Transverse colon (tissue), 4 donors: Measurements from ENCODE around the gene EFCAB10. TPM values are rescaled to one million over a fixed set of nuclear protein-coding genes. Genes with fewer than 3 reads are reported as not detected.
A peak's percentile ranks its signal among the peaks of the same experiment; 100 is the strongest.

Source experiments
- DNase-seq: peaks from one replicate; pipeline ENCODE4 v3.0.0-alpha.2; 2019
- H3K27ac ChIP-seq, 4 donors: fragments of 200-600 bp; sonication (generic); 2 replicates each; pipeline ENCODE4 v1.5.1; 2016 to 2018; ENCODE audit warnings: inconsistent platforms in 4 of 4
- H3K27me3 ChIP-seq: fragments of 200-600 bp; sonication (generic); 2 replicates; pipeline ENCODE4 v1.5.1; 2017; ENCODE audit warnings: inconsistent platforms
- H3K36me3 ChIP-seq, 4 donors: fragments of 200-600 bp; sonication (generic); 2 replicates each; pipeline ENCODE4 v1.5.1; 2017 to 2019; ENCODE audit warnings: inconsistent platforms in 4 of 4
- H3K4me1 ChIP-seq, 4 donors: fragments of 200-600 bp; sonication (generic); 2 replicates each; pipeline ENCODE4 v1.5.1; 2017 to 2020; ENCODE audit warnings: inconsistent platforms in 4 of 4
- H3K4me3 ChIP-seq, 4 donors: fragments of 200-600 bp; sonication (generic); 1 replicate in 1 of 4; 2 replicates in 3 of 4; pipeline versions ENCODE4 v1.5.1 to v1.6.1; 2017 to 2019; ENCODE audit warnings: inconsistent platforms in 4 of 4
- H3K9me3 ChIP-seq, 2 donors: fragments of 200-600 bp; sonication (generic); 2 replicates each; pipeline ENCODE4 v1.5.1; 2017 to 2019; ENCODE audit warnings: inconsistent platforms in 2 of 2
- EP300 ChIP-seq: sonication (generic); formaldehyde crosslinking; IDR thresholded peaks from one replicate; pipeline ENCODE4 v1.6.1; 2017; ENCODE audit warnings: antibody characterized with exemption, low read depth
- POLR2A ChIP-seq: fragments of 450-650 bp; IDR thresholded peaks from one replicate; pipeline ENCODE4 v1.6.1; 2016; ENCODE audit warnings: antibody characterized with exemption, mild to moderate bottlenecking, moderate library complexity
- POLR2AphosphoS5 ChIP-seq, 3 donors: sonication (generic); formaldehyde crosslinking; IDR thresholded peaks; one replicate each; pipeline ENCODE4 v1.6.1; 2016; ENCODE audit warnings: antibody characterized with exemption in 3 of 3
- WGBS, 2 donors: methylation state at CpG; one replicate each; pipeline ENCODE4 v1.1.5; 2018; ENCODE audit warnings: low coverage in 1 of 2; 5-methylcytosine and 5-hydroxymethylcytosine counted together
- in situ Hi-C, 4 donors: fragments of 200-750 bp; cut with MboI; loops; one replicate each; pipeline versions ENCODE4 v1.15.0 to v1.15.1; 2017; ENCODE audit warnings: low sequenced_read_pairs in 3 of 4, low pct_ligation_motif_present in 1 of 4, low pct_unique_long_range_greater_than_20kb in 1 of 4
- intact Hi-C: fragments of 100-400 bp; cut with DNase I; formaldehyde crosslinking; loops from one replicate; pipeline ENCODE4 v1.15.1; 2023; ENCODE audit warnings: low total_unique reads
- total RNA-seq, 4 donors: library from RNA; depleted of rRNA; stranded (reverse); fragments of >200 nt; gene quantifications; one replicate each; pipeline ENCODE4 v1.1.0, GENCODE V29; 2016
- TF ChIP-seq, protein P1 (sequence below), 5 experiments: fragments of 200-600 bp in 3 of 5; fragments of 450-650 bp in 2 of 5; sonication (generic) in 3 of 5; IDR thresholded peaks; 1 replicate in 2 of 5; 2 replicates in 3 of 5; pipeline ENCODE4 v1.5.1; 2016 to 2017; ENCODE audit warnings: antibody characterized with exemption in 5 of 5, inconsistent platforms in 3 of 5, mild to moderate bottlenecking in 2 of 5, moderate library complexity in 1 of 5

Gene EFCAB10
- total RNA-seq, 4 donors from 2014 or later = not detected

DNA sequence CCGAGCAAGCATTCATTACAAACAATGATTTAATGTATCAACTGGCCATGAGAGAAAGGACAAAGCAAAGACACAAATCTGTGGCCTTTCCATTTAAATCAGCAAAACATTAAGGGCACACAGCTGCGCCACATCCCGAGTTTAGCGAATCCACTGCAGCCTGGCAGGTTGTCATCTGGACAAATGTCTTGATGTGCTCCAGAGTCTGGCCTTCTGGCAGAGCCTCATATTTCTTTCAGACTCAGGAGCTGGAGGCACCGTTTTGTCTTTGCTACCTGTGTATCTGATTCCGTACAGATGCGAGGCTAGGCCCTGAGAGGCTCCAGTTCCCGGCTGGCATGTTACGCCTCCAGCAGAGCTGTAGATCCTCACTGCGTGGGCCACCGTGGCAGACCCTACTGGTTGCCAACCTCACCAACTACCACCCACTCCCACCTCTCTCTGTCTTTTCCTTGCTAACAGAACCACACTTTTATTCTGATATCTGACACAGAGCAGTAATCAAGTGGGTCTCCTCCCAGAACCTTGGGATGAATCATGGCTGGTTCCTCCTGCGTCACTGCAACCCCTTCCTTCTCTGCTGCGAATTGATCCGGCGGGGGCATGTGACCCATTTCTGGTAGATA is 40.9 kb upstream of the EFCAB10 start:
- H3K9me3 ChIP-seq = no peaks in the 10 kb centered on the region
- no peaks in the 10 kb centered on the region for H3K4me1 ChIP-seq
- TF ChIP-seq, protein P1, sequence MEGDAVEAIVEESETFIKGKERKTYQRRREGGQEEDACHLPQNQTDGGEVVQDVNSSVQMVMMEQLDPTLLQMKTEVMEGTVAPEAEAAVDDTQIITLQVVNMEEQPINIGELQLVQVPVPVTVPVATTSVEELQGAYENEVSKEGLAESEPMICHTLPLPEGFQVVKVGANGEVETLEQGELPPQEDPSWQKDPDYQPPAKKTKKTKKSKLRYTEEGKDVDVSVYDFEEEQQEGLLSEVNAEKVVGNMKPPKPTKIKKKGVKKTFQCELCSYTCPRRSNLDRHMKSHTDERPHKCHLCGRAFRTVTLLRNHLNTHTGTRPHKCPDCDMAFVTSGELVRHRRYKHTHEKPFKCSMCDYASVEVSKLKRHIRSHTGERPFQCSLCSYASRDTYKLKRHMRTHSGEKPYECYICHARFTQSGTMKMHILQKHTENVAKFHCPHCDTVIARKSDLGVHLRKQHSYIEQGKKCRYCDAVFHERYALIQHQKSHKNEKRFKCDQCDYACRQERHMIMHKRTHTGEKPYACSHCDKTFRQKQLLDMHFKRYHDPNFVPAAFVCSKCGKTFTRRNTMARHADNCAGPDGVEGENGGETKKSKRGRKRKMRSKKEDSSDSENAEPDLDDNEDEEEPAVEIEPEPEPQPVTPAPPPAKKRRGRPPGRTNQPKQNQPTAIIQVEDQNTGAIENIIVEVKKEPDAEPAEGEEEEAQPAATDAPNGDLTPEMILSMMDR (IDR thresholded peaks at IDR 0.05) = no peak
- TF ChIP-seq EP300 = no peak
- TF ChIP-seq POLR2AphosphoS5 (IDR thresholded peaks at IDR 0.05) = peak in 1 of 3 donors; percentile 26
- in situ Hi-C loops = no loop called here
- no peak overlapping the region for H3K4me3 ChIP-seq
- 67 to 82% methylated on average over 8 to 15 of the region's 15 CpGs for WGBS, 2 donors
- intact Hi-C loops = no loop called here
- H3K27me3 ChIP-seq = no peaks in the 10 kb centered on the region
- peak overlapping the region in 3 of 4 donors; percentile 3 to 55 (median 37) for H3K27ac ChIP-seq
- peaks cover 0 to 11% (median 6%) of the 10 kb centered on the region in 4 donors for H3K36me3 ChIP-seq
- DNase-seq = no peak

DNA sequence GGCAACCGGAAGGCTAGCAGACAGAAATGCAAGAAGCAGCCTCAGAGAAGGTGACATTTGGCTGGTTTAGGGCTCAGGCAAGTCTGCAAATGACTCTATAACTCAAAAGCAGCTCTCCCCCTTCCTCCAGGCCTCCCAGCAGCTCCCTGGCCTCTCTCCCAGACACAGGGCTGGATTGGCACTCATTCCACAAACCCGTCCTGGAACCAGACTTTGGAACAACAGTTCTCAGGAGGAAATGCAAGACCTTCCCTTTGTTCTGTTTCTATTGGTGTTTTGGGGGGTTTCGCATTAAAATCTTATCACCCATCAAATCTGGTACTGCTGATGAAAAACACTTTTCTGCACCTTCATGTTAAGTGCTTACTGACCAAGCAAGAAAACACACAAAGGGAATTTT is 40.3 kb upstream of the EFCAB10 start:
- intact Hi-C loops = no loop called here
- WGBS, 2 donors = 65 to 100% methylated on average over 1 to 3 of the region's 3 CpGs
- H3K4me3 ChIP-seq = no peak overlapping the region
- peak; percentile 33 for DNase-seq
- H3K27me3 ChIP-seq = no peaks in the 10 kb centered on the region
- no peaks in the 10 kb centered on the region for H3K4me1 ChIP-seq
- TF ChIP-seq POLR2A (no peak), EP300 (no peak), POLR2AphosphoS5 (IDR thresholded peaks at IDR 0.05) (peak in 1 of 3 donors; percentile 15)
- TF ChIP-seq, protein P1 (IDR thresholded peaks at IDR 0.05) = no peak
- peaks cover 0 to 10% (median 6%) of the 10 kb centered on the region in 4 donors for H3K36me3 ChIP-seq
- in situ Hi-C loops = no loop called here
- no peaks in the 10 kb centered on the region for H3K9me3 ChIP-seq
- peak overlapping the region in 3 of 4 donors; percentile 3 to 55 (median 37) for H3K27ac ChIP-seq

- in situ Hi-C loops = no loop called here
- Histone ChIP-seq H3K4me1 (no peaks in the 10 kb centered on the region), H3K4me3 (no peak overlapping the region), H3K9me3 (no peaks in the 10 kb centered on the region), H3K36me3 (peaks cover 0 to 10% (median 4%) of the 10 kb centered on the region in 4 donors), H3K27me3 (no peaks in the 10 kb centered on the region), H3K27ac (peak overlapping the region in 2 of 4 donors; percentile 37 to 55)
- intact Hi-C loops = no loop called here
- TF ChIP-seq POLR2A = no peak
- TF ChIP-seq EP300 = no peak
- TF ChIP-seq, protein P1 (IDR thresholded peaks at IDR 0.05) = no peak
- TF ChIP-seq POLR2AphosphoS5 (IDR thresholded peaks at IDR 0.05) = no peak
- WGBS, 2 donors = 34 to 42% methylated on average over 2 of the region's 2 CpGs
- no peak for DNase-seq
These were observed 39.9 kb upstream of the EFCAB10 start for GRCh38 chr7:105621176-105621575.

- intact Hi-C loops = no loop called here
These were observed 38.3 kb upstream of the EFCAB10 start for GRCh38 chr7:105619590-105619989.

More at GRCh38 chr7:105619590-105619989, 38.3 kb upstream of the EFCAB10 start:
- no peak for DNase-seq
- Histone ChIP-seq H3K4me3 (no peak overlapping the region), H3K36me3 (peaks cover 0 to 10% (median under 1%) of the 10 kb centered on the region in 4 donors), H3K9me3 (no peaks in the 10 kb centered on the region), H3K4me1 (no peaks in the 10 kb centered on the region), H3K27me3 (no peaks in the 10 kb centered on the region), H3K27ac (no peak overlapping the region)
- in situ Hi-C loops = no loop called here
- TF ChIP-seq POLR2AphosphoS5 (IDR thresholded peaks at IDR 0.05) (no peak), POLR2A (no peak), EP300 (no peak)
- TF ChIP-seq, protein P1 (IDR thresholded peaks at IDR 0.05) = no peak
- 78 to 92% methylated on average over 3 to 4 of the region's 4 CpGs for WGBS, 2 donors
